IMR-90 (cell line): ENCODE measurements around the gene THRB. TPM values are rescaled to one million over a fixed set of nuclear protein-coding genes. Genes with fewer than 3 reads are reported as not detected.

Experiments
- ATAC-seq: fragments of 200-7000 bp; cut with Tn5 transposase; 2 replicates; pipeline ENCODE4 v1.9.1; 2020; ENCODE audit warnings: low read depth, mild to moderate bottlenecking, moderate library complexity
- BruUV-seq: library from RNA; stranded (reverse); fragments of 400-500 nt; replicated peaks from 2 replicates; lab custom pipeline; 2021; lab: Mats Ljungman, UMichigan
- CTCF ChIA-PET: fragments of 300-600 bp; formaldehyde crosslinking; extraction: SDS; loops from one replicate; lab custom pipeline; 2021; ENCODE audit warnings: antibody characterized with exemption; lab: Yijun Ruan, JAX
- POLR2A ChIA-PET: fragments of 300-600 bp; sonication (Branson Sonifier 250); formaldehyde crosslinking; loops from one replicate; lab custom pipeline; 2022; ENCODE audit warnings: antibody characterized with exemption; ENCODE audit not compliant: unreplicated experiment; lab: Charles Lee
- DNase-seq: peaks from one replicate; pipeline ENCODE4 v3.0.0; 2013
- H2AFZ ChIP-seq: replicated peaks from 2 replicates; pipeline ENCODE3; 2013; ENCODE audit warnings: low read length, mild to moderate bottlenecking; ENCODE audit not compliant: poor library complexity
- H2AK5ac ChIP-seq: 2 replicates; pipeline ENCODE4 v1.6.1; 2013; ENCODE audit warnings: low read depth, low read length, inconsistent platforms
- H2AK9ac ChIP-seq: replicated peaks from 2 replicates; pipeline ENCODE3; 2013; ENCODE audit warnings: mild to moderate bottlenecking, low read depth, low read length, moderate library complexity; ENCODE audit not compliant: poor library complexity
- H2BK120ac ChIP-seq: 2 replicates; pipeline ENCODE4 v1.6.1; 2013; ENCODE audit warnings: low read depth, low read length, inconsistent platforms
- H2BK15ac ChIP-seq: 3 replicates; pipeline ENCODE4 v1.6.1; 2013; ENCODE audit warnings: low read depth, low read length, inconsistent platforms
- H2BK20ac ChIP-seq: 2 replicates; pipeline ENCODE4 v1.6.1; 2013; ENCODE audit warnings: low read depth, mild to moderate bottlenecking, inconsistent platforms, low read length, moderate library complexity
- H2BK5ac ChIP-seq: 2 replicates; pipeline ENCODE4 v1.6.1; 2013; ENCODE audit warnings: mild to moderate bottlenecking, low read depth, low read length, inconsistent platforms; ENCODE audit not compliant: poor library complexity, severe bottlenecking
- H3K14ac ChIP-seq: replicated peaks from 2 replicates; pipeline ENCODE4 v1.6.1; 2013; ENCODE audit warnings: low read depth, low read length, inconsistent platforms
- H3K18ac ChIP-seq: 2 replicates; pipeline ENCODE4 v1.6.1; 2013; ENCODE audit warnings: low read depth, low read length, control low read depth
- H3K23ac ChIP-seq: 2 replicates; pipeline ENCODE4 v1.6.1; 2013; ENCODE audit warnings: low read depth, low read length, inconsistent platforms
- H3K27ac ChIP-seq: 2 replicates; pipeline ENCODE4 v1.5.1; 2013; ENCODE audit warnings: mild to moderate bottlenecking, control low read depth, low read length; ENCODE audit not compliant: insufficient read depth
- H3K27me3 ChIP-seq: 2 replicates; pipeline ENCODE4 v1.6.1; 2013; ENCODE audit warnings: low read length; ENCODE audit not compliant: control insufficient read depth, insufficient read depth
- H3K36me3 ChIP-seq: 2 replicates; pipeline ENCODE4 v1.6.1; 2013; ENCODE audit warnings: low read length, mixed read lengths; ENCODE audit not compliant: control insufficient read depth, insufficient read depth
- H3K4ac ChIP-seq: 2 replicates; pipeline ENCODE4 v1.6.1; 2013; ENCODE audit warnings: low read depth, low read length, inconsistent platforms
- H3K4me1 ChIP-seq: 2 replicates; pipeline ENCODE4 v1.6.1; 2013; ENCODE audit warnings: low read length, mixed read lengths; ENCODE audit not compliant: control insufficient read depth, insufficient read depth
- H3K4me2 ChIP-seq: 2 replicates; pipeline ENCODE4 v1.6.1; 2013; ENCODE audit warnings: low read depth, mild to moderate bottlenecking, control low read depth, low read length, moderate library complexity
- H3K4me3 ChIP-seq: 2 replicates; pipeline ENCODE4 v1.5.1; 2013; ENCODE audit warnings: low read depth, mild to moderate bottlenecking, control low read depth, low read length, moderate library complexity; ENCODE audit not compliant: insufficient read depth
- H3K56ac ChIP-seq: 2 replicates; pipeline ENCODE4 v1.6.1; 2013; ENCODE audit warnings: low read length, inconsistent platforms; ENCODE audit not compliant: insufficient read depth; ENCODE audit errors: extremely low read depth
- H3K79me1 ChIP-seq, 2 experiments: 2 replicates each; pipeline ENCODE4 v1.6.1; 2013; ENCODE audit warnings: low read length in 2 of 2, inconsistent platforms in 1 of 2, low read depth in 1 of 2
- H3K9ac ChIP-seq: 2 replicates; pipeline ENCODE4 v1.6.1; 2013; ENCODE audit warnings: low read depth, low read length, control low read depth
- H3K9me1 ChIP-seq: 2 replicates; pipeline ENCODE4 v1.6.1; 2013; ENCODE audit warnings: low read length, inconsistent platforms; ENCODE audit not compliant: insufficient read depth
- H3K9me3 ChIP-seq: 2 replicates; pipeline ENCODE4 v1.6.1; 2013; ENCODE audit warnings: low read length; ENCODE audit not compliant: control insufficient read depth, insufficient read depth
- H4K20me1 ChIP-seq: 2 replicates; pipeline ENCODE4 v1.6.1; 2013; ENCODE audit warnings: low read length, inconsistent platforms; ENCODE audit not compliant: insufficient read depth
- H4K5ac ChIP-seq: 2 replicates; pipeline ENCODE4 v1.6.1; 2013; ENCODE audit warnings: mild to moderate bottlenecking, low read depth, low read length, control low read depth
- H4K8ac ChIP-seq, 2 experiments: 2 replicates each; pipeline ENCODE4 v1.6.1; 2013; ENCODE audit warnings: low read depth in 2 of 2, low read length in 2 of 2, control low read depth in 1 of 2, inconsistent platforms in 1 of 2
- H4K91ac ChIP-seq: 2 replicates; pipeline ENCODE4 v1.6.1; 2013; ENCODE audit warnings: low read depth, low read length, inconsistent platforms; ENCODE audit not compliant: insufficient read depth
- ELK1 ChIP-seq: fragments of 150-350 bp; IDR thresholded peaks from 2 replicates; pipeline ENCODE4 v1.6.1; 2016; ENCODE audit warnings: low read depth, mild to moderate bottlenecking, low read length, moderate library complexity, borderline replicate concordance
- POLR2A ChIP-seq: IDR thresholded peaks from 2 replicates; pipeline ENCODE4 v1.6.1; 2012; ENCODE audit warnings: mild to moderate bottlenecking, low read depth, low read length
- RFX5 ChIP-seq: IDR thresholded peaks from 2 replicates; pipeline ENCODE4 v1.8.0; 2012; ENCODE audit warnings: low read depth, mild to moderate bottlenecking, low read length, moderate library complexity
- SMC3 ChIP-seq: fragments of 150-350 bp; IDR thresholded peaks from 2 replicates; pipeline ENCODE4 v1.6.1; 2016; ENCODE audit warnings: low read depth, mild to moderate bottlenecking, antibody characterized with exemption, low read length, moderate library complexity
- WGBS, 2 experiments: methylation state at CpG; one replicate each; pipeline versions ENCODE4 v1.1.5 to v1.1.7; 2013; ENCODE audit warnings: missing lambda C conversion rate in 2 of 2; ENCODE audit not compliant: insufficient read length in 1 of 2; ENCODE audit errors: extremely low coverage in 2 of 2; 5-methylcytosine and 5-hydroxymethylcytosine counted together
- dilution Hi-C: fragments of 300-500 bp; cut with HindIII; formaldehyde crosslinking; loops from one replicate; pipeline ENCODE4 v1.14.3; 2018; ENCODE audit warnings: low sequenced_read_pairs; ENCODE audit not compliant: unreplicated experiment
- in situ Hi-C: fragments of 300-500 bp; cut with MboI; formaldehyde crosslinking; loops from 3 replicates; pipeline ENCODE4 v1.14.3; 2019; ENCODE audit warnings: low sequenced_read_pairs, inconsistent platforms, mixed read lengths
- intact Hi-C: fragments of 100-400 bp; cut with micrococcal nuclease; formaldehyde crosslinking; loops from 2 replicates; pipeline ENCODE4 v1.10.0; 2022
- polyA plus RNA-seq, 3 experiments: library from polyadenylated mRNA; depleted of rRNA; stranded (reverse); fragments of >200 nt; gene quantifications; 2 replicates each; pipeline ENCODE4 v1.2.3, GENCODE V29; 2012; ENCODE audit warnings: low replicate concordance in 1 of 3
- total RNA-seq: library from RNA; depleted of rRNA; stranded (reverse); fragments of >200 nt; gene quantifications from 2 replicates; pipeline ENCODE4 v1.2.3, GENCODE V29; 2012

The THRB gene
- total and polyA plus RNA-seq, 2 of the 4 experiments (the other 2 are of a cell fraction) = under 0.01 TPM; not detected in 1

GRCh38 chr3:24227635-24228034 is 267.0 kb downstream of the THRB start (continued):
- TF ChIP-seq ELK1 = no peak

- dilution Hi-C loops (no loop called here), in situ Hi-C loops (loop anchor here (25.0 kb wide), 1 partner anchor 339 kb away; no protein-coding TSS in a partner anchor), intact Hi-C loops (no loop called here)
- Histone ChIP-seq H3K9me3 (no peaks in the 10 kb centered on the region), H3K23ac (no peak overlapping the region), H3K4me3 (no peak overlapping the region), H2AK9ac (no peak overlapping the region), H3K18ac (no peak overlapping the region), H2AK5ac (no peak overlapping the region), H4K91ac (no peak overlapping the region), H3K9ac (no peak overlapping the region), H3K27me3 (peaks cover 16% of the 10 kb centered on the region), H3K36me3 (no peaks in the 10 kb centered on the region), H2BK120ac (no peak overlapping the region), H3K4me2 (no peak overlapping the region), H3K56ac (no peak overlapping the region), H3K79me1 (no peaks in the 10 kb centered on the region), H3K4me1 (peaks cover under 1% of the 10 kb centered on the region; the same call in 1 of the 2 replicates), H2BK5ac (no peak overlapping the region), H4K20me1 (no peaks in the 10 kb centered on the region; the same call in 1 of the 2 replicates), H3K27ac (no peak overlapping the region), H3K4ac (no peak overlapping the region), H2AFZ (no peak overlapping the region), H3K14ac (no peak overlapping the region), H4K8ac (no peak overlapping the region), H2BK20ac (no peak overlapping the region), H4K5ac (no peak overlapping the region), H3K9me1 (0 out of 2 replicates have a peak, but pooled peaks cover under 1% of the 10 kb centered on the region), H2BK15ac (no peak overlapping the region)
- POLR2A ChIA-PET = no interaction called here
- ATAC-seq (no peak), DNase-seq (no peak)
- no CpG with 5 or more reads among the region's 2 CpGs for WGBS, 2 experiments
- TF ChIP-seq RFX5 (no peak), POLR2A (no peak), SMC3 (no peak)
- CTCF ChIA-PET = no interaction called here
- BruUV-seq = no TSS peak
Observed at GRCh38 chr3:24226397-24226796, 268.3 kb downstream of the THRB start.
